Gastrocnemius medialis (tissue), 4 donors: ENCODE results near the gene SUCLG2. TPM values are rescaled to one million over a fixed set of nuclear protein-coding genes. Genes with fewer than 3 reads are reported as not detected.

Experiments used
- ATAC-seq, 2 donors: fragments of 150-250 bp; one replicate each; pipeline ENCODE4 v1.9.1; 2016
- DNase-seq, 2 donors: peaks; one replicate each; pipeline ENCODE4 v3.0.0-alpha.2; 2019
- H3K27ac ChIP-seq, 4 donors: fragments of 200-600 bp; sonication (generic); 1 replicate in 1 of 4; 2 replicates in 3 of 4; pipeline ENCODE4 v1.5.1; 2016 to 2018; ENCODE audit warnings: mild to moderate bottlenecking in 2 of 4, moderate library complexity in 1 of 4
- H3K27me3 ChIP-seq, 3 donors: fragments of 200-600 bp; sonication (generic) in 2 of 3; 1 replicate in 1 of 3; 2 replicates in 2 of 3; pipeline versions ENCODE4 v1.5.1 to v1.6.0; 2016 to 2019; ENCODE audit warnings: mild to moderate bottlenecking in 1 of 3, moderate library complexity in 1 of 3
- H3K36me3 ChIP-seq, 2 donors: fragments of 200-600 bp; sonication (generic) in 1 of 2; one replicate each; pipeline ENCODE4 v1.5.1; 2017 to 2018
- H3K4me1 ChIP-seq, 2 donors: fragments of 200-600 bp; sonication (generic) in 1 of 2; one replicate each; pipeline ENCODE4 v1.5.1; 2016 to 2017; ENCODE audit warnings: mild to moderate bottlenecking in 2 of 2
- H3K4me3 ChIP-seq, 4 donors: fragments of 200-600 bp; sonication (generic) in 3 of 4; 1 replicate in 1 of 4; 2 replicates in 3 of 4; pipeline ENCODE4 v1.5.1; 2016 to 2019; ENCODE audit warnings: mild to moderate bottlenecking in 2 of 4
- H3K9me3 ChIP-seq, 3 donors: fragments of 200-600 bp; sonication (generic) in 2 of 3; 1 replicate in 1 of 3; 2 replicates in 2 of 3; pipeline ENCODE4 v1.5.1; 2016 to 2019
- CTCF ChIP-seq, 5 experiments: fragments of 450-650 bp in 3 of 5; fragments of 200-600 bp in 2 of 5; sonication (generic) in 2 of 5; IDR thresholded peaks in 4 of 5; conservative IDR thresholded peaks in 1 of 5; 1 replicate in 4 of 5; 2 replicates in 1 of 5; pipeline ENCODE4 v1.5.1; 2016 to 2019; ENCODE audit warnings: antibody characterized with exemption in 5 of 5, mild to moderate bottlenecking in 3 of 5, moderate library complexity in 3 of 5
- POLR2A ChIP-seq, 2 donors: fragments of 450-650 bp; IDR thresholded peaks; one replicate each; pipeline ENCODE4 v1.6.1; 2017; ENCODE audit warnings: antibody characterized with exemption in 2 of 2, mild to moderate bottlenecking in 2 of 2, moderate library complexity in 2 of 2
- in situ Hi-C, 4 donors: fragments of 200-750 bp; cut with MboI; loops; one replicate each; pipeline versions ENCODE4 v1.15.0 to v1.8.0; 2017; ENCODE audit warnings: low sequenced_read_pairs in 4 of 4
- intact Hi-C: fragments of 100-400 bp; cut with DNase I; formaldehyde crosslinking; loops from one replicate; pipeline ENCODE4 v1.15.1; 2023; ENCODE audit warnings: low total_unique reads
- total RNA-seq, 4 donors: library from RNA; depleted of rRNA; stranded (reverse); fragments of >200 nt; gene quantifications; one replicate each; pipeline versions ENCODE4 v1.1.0 to v1.2.3, GENCODE V29; 2016

SUCLG2 gene
- total RNA-seq, 4 donors from 2014 or later, result 64.3 to 106 (median 73.2) TPM

- Histone ChIP-seq H3K4me1 (peaks cover 18 to 40% of the 10 kb centered on the region in 2 donors), H3K27me3 (no peaks in the 10 kb centered on the region), H3K9me3 (no peaks in the 10 kb centered on the region), H3K36me3 (no peaks in the 10 kb centered on the region), H3K27ac (peak overlapping the region in 1 of 4 donors; percentile 35), H3K4me3 (no peak overlapping the region)
- DNase-seq, result peak; percentile 14 to 19
- intact Hi-C loops, result no loop called here
- in situ Hi-C loops, result no loop called here
- no peak for TF ChIP-seq POLR2A (IDR thresholded peaks at IDR 0.05)
- TF ChIP-seq CTCF (IDR thresholded peaks at IDR 0.05 in 4 of 5, conservative IDR thresholded peaks at IDR 0.05 in 1 of 5), result no peak
- peak; percentile 75 to 80 for ATAC-seq
Measured at GRCh38 chr3:67640023-67640660, 14.3 kb downstream of the SUCLG2 start.

- DNase-seq, result no peak
- H3K9me3 ChIP-seq, result no peaks in the 10 kb centered on the region
- no peaks in the 10 kb centered on the region for H3K36me3 ChIP-seq
- no peak overlapping the region for H3K27ac ChIP-seq
- in situ Hi-C loops (no loop called here), intact Hi-C loops (no loop called here)
- TF ChIP-seq CTCF (IDR thresholded peaks at IDR 0.05 in 4 of 5, conservative IDR thresholded peaks at IDR 0.05 in 1 of 5) (no peak), POLR2A (IDR thresholded peaks at IDR 0.05) (no peak)
- no peaks in the 10 kb centered on the region for H3K27me3 ChIP-seq
- no peak overlapping the region for H3K4me3 ChIP-seq
- H3K4me1 ChIP-seq, result peaks cover 16 to 33% of the 10 kb centered on the region in 2 donors
- ATAC-seq, result no peak
Measured at GRCh38 chr3:67637255-67637900, 17.0 kb downstream of the SUCLG2 start.

GRCh38 chr3:67635806-67636205 lies 18.6 kb downstream of the SUCLG2 start:
- H3K9me3 ChIP-seq, result no peaks in the 10 kb centered on the region
- intact Hi-C loops (no loop called here), in situ Hi-C loops (no loop called here)
- peak overlapping the region in 1 of 4 donors; percentile 60 for H3K27ac ChIP-seq
- TF ChIP-seq CTCF (IDR thresholded peaks at IDR 0.05 in 4 of 5, conservative IDR thresholded peaks at IDR 0.05 in 1 of 5) (no peak), POLR2A (IDR thresholded peaks at IDR 0.05) (no peak)
- no peak overlapping the region for H3K4me3 ChIP-seq
- H3K27me3 ChIP-seq, result no peaks in the 10 kb centered on the region
- no peaks in the 10 kb centered on the region for H3K36me3 ChIP-seq
- no peak for DNase-seq
- ATAC-seq, result peak; percentile 66 to 69
- peaks cover 16 to 29% of the 10 kb centered on the region in 2 donors for H3K4me1 ChIP-seq

- intact Hi-C loops (no loop called here), in situ Hi-C loops (no loop called here)
- no peak overlapping the region for H3K4me3 ChIP-seq
- TF ChIP-seq POLR2A (IDR thresholded peaks at IDR 0.05), result no peak
- DNase-seq (no peak), ATAC-seq (no peak)
- H3K36me3 ChIP-seq, result no peaks in the 10 kb centered on the region
- H3K4me1 ChIP-seq, result peaks cover 19 to 25% of the 10 kb centered on the region in 2 donors
- H3K27ac ChIP-seq, result no peak overlapping the region
- H3K9me3 ChIP-seq, result no peaks in the 10 kb centered on the region
- H3K27me3 ChIP-seq, result no peaks in the 10 kb centered on the region
Measured at GRCh38 chr3:67635257-67635656, 19.2 kb downstream of the SUCLG2 start.

GRCh38 chr3:67630666-67631362 lies 23.6 kb downstream of the SUCLG2 start:
- intact Hi-C loops (no loop called here), in situ Hi-C loops (no loop called here)
- no peak overlapping the region for H3K27ac ChIP-seq
- TF ChIP-seq POLR2A (IDR thresholded peaks at IDR 0.05) (no peak), CTCF (IDR thresholded peaks at IDR 0.05 in 4 of 5, conservative IDR thresholded peaks at IDR 0.05 in 1 of 5) (no peak)
- H3K27me3 ChIP-seq, result no peaks in the 10 kb centered on the region
- H3K4me1 ChIP-seq, result peaks cover 17 to 22% of the 10 kb centered on the region in 2 donors
- no peaks in the 10 kb centered on the region for H3K9me3 ChIP-seq
- DNase-seq (no peak), ATAC-seq (no peak)
- no peak overlapping the region for H3K4me3 ChIP-seq
- no peaks in the 10 kb centered on the region for H3K36me3 ChIP-seq
